OCI-LY7 (cell line): ENCODE results near the gene BCKDHB. TPM values are rescaled to one million over a fixed set of nuclear protein-coding genes. Genes with fewer than 3 reads are reported as not detected.
"Not testable (repeated sequence)": the region's sequence is repeated elsewhere in the genome, so short reads cannot be mapped to it uniquely, and the experiment has no call there.

ENCODE experiments used
- BruUV-seq: library from RNA; stranded (reverse); fragments of 400-500 nt; replicated peaks from 2 replicates; lab custom pipeline; 2021; lab: Mats Ljungman, UMichigan
- CTCF ChIA-PET: fragments of 300-600 bp; sonication (Branson Sonifier 250); formaldehyde crosslinking; loops from one replicate; lab custom pipeline; 2022; ENCODE audit warnings: antibody characterized with exemption; ENCODE audit not compliant: unreplicated experiment; lab: Charles Lee
- POLR2A ChIA-PET: fragments of 300-600 bp; sonication (Branson Sonifier 250); formaldehyde crosslinking; loops from one replicate; lab custom pipeline; 2022; ENCODE audit warnings: antibody characterized with exemption; lab: Charles Lee
- DNase-seq: peaks from one replicate; pipeline ENCODE4 v3.0.0-alpha.2; 2015; ENCODE audit warnings: low spot score
- H2AFZ ChIP-seq: fragments of 200-600 bp; sonication (generic), shearing (Covaris generic); 2 replicates; pipeline ENCODE4 v1.6.1; 2014; ENCODE audit warnings: mild to moderate bottlenecking, antibody characterized with exemption, low read length, moderate library complexity
- H3K27ac ChIP-seq: fragments of 200-600 bp; sonication (generic); 2 replicates; pipeline ENCODE4 v1.5.1; 2014; ENCODE audit warnings: mixed run types, low read depth, mild to moderate bottlenecking, moderate library complexity, low read length, inconsistent platforms; ENCODE audit not compliant: poor library complexity, severe bottlenecking
- H3K36me3 ChIP-seq: fragments of 200-600 bp; sonication (generic); 2 replicates; pipeline ENCODE4 v1.6.1; 2014; ENCODE audit warnings: mild to moderate bottlenecking, antibody characterized with exemption, low read length, moderate library complexity, mixed read lengths; ENCODE audit not compliant: insufficient read depth
- H3K4me1 ChIP-seq: fragments of 200-600 bp; sonication (generic); 2 replicates; pipeline ENCODE4 v1.5.1; 2014; ENCODE audit warnings: mild to moderate bottlenecking, low read length; ENCODE audit not compliant: insufficient read depth, poor library complexity, severe bottlenecking
- H3K4me2 ChIP-seq: fragments of 200-600 bp; sonication (generic); 2 replicates; pipeline ENCODE4 v1.6.1; 2014; ENCODE audit warnings: mild to moderate bottlenecking, low read length
- H3K4me3 ChIP-seq: fragments of 200-600 bp; sonication (generic); 2 replicates; pipeline ENCODE4 v1.5.1; 2014; ENCODE audit warnings: mild to moderate bottlenecking, low read depth, low read length; ENCODE audit not compliant: poor library complexity, severe bottlenecking
- H3K79me2 ChIP-seq: fragments of 200-600 bp; sonication (generic); 2 replicates; pipeline ENCODE4 v1.6.1; 2016; ENCODE audit warnings: low read depth, mild to moderate bottlenecking, low read length, moderate library complexity, mixed read lengths; ENCODE audit not compliant: insufficient read depth
- H3K9me2 ChIP-seq: fragments of 200-600 bp; sonication (generic); 2 replicates; pipeline ENCODE4 v1.6.1; 2016; ENCODE audit warnings: mild to moderate bottlenecking, low read length, mixed read lengths; ENCODE audit not compliant: insufficient read depth
- H3K9me3 ChIP-seq: fragments of 200-600 bp; sonication (generic); 2 replicates; pipeline ENCODE4 v1.6.1; 2014; ENCODE audit warnings: mild to moderate bottlenecking, mixed run types, low read length, mixed read lengths
- H4K20me1 ChIP-seq: fragments of 200-600 bp; sonication (generic); 2 replicates; pipeline ENCODE4 v1.6.1; 2014; ENCODE audit warnings: mild to moderate bottlenecking, antibody characterized with exemption, low read length, moderate library complexity, mixed read lengths; ENCODE audit not compliant: insufficient read depth
- EZH2phosphoT487 ChIP-seq: fragments of 200-600 bp; sonication (generic); IDR thresholded peaks from 2 replicates; pipeline ENCODE4 v1.6.1; 2018; ENCODE audit warnings: low read depth, borderline replicate concordance, mild to moderate bottlenecking, mixed run types, antibody characterized with exemption, low read length, moderate library complexity, mixed read lengths
- intact Hi-C: fragments of 100-400 bp; cut with micrococcal nuclease; formaldehyde crosslinking; loops from one replicate; pipeline ENCODE4 v1.10.0; 2022; ENCODE audit not compliant: unreplicated experiment
- total RNA-seq, 2 experiments: library from RNA; depleted of rRNA in 1 of 2; stranded (reverse); fragments of >200 nt in 1 of 2; shearing (Covaris generic) in 1 of 2; gene quantifications; 2 replicates each; pipeline ENCODE4 v1.2.3, GENCODE V29; 2014 to 2022
- TF ChIP-seq, protein P1 (sequence below): fragments of 200-600 bp; sonication (generic); conservative IDR thresholded peaks from 2 replicates; pipeline ENCODE4 v1.5.1; 2014; ENCODE audit warnings: mild to moderate bottlenecking, antibody characterized with exemption, low read length, moderate library complexity, mixed read lengths

The BCKDHB gene
- total RNA-seq, 2 experiments from 2014 or later = 25.7 to 30.3 TPM

DNA sequence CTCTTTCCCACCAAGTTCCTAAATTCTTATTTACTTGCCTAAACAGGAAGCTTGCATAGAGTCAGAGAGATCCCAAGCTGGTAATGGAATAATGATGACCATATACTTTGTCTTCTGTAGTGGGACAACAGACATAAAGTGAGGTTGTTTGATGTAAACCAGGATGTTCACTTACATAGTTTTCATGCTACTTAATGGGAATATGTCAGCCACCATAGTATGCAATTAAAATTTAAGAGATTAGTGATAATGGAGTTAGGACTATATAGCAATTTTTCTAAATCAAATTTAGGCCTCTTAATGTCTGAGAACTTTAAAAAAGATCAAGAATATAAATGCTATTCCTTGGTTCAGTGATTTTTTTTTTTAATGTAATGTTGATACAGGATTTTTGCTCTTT, 180.6 kb downstream of the BCKDHB start:
- H2AFZ ChIP-seq = no peak overlapping the region
- TF ChIP-seq EZH2phosphoT487 = no peak
- TF ChIP-seq, protein P1, sequence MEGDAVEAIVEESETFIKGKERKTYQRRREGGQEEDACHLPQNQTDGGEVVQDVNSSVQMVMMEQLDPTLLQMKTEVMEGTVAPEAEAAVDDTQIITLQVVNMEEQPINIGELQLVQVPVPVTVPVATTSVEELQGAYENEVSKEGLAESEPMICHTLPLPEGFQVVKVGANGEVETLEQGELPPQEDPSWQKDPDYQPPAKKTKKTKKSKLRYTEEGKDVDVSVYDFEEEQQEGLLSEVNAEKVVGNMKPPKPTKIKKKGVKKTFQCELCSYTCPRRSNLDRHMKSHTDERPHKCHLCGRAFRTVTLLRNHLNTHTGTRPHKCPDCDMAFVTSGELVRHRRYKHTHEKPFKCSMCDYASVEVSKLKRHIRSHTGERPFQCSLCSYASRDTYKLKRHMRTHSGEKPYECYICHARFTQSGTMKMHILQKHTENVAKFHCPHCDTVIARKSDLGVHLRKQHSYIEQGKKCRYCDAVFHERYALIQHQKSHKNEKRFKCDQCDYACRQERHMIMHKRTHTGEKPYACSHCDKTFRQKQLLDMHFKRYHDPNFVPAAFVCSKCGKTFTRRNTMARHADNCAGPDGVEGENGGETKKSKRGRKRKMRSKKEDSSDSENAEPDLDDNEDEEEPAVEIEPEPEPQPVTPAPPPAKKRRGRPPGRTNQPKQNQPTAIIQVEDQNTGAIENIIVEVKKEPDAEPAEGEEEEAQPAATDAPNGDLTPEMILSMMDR = no peak
- ChIA-PET POLR2A (interaction anchor here (0.5 kb wide), 1 partner anchor 11 kb away, joined by 3 read pairs; no protein-coding TSS in a partner anchor), CTCF (no interaction called here)
- no peak overlapping the region for H3K4me2 ChIP-seq
- H3K4me1 ChIP-seq = no peaks in the 10 kb centered on the region
- no peak for DNase-seq
- H3K27ac ChIP-seq = no peak overlapping the region
- no peaks in the 10 kb centered on the region for H3K36me3 ChIP-seq
- H3K9me2 ChIP-seq = no peaks in the 10 kb centered on the region
- H3K79me2 ChIP-seq = no peaks in the 10 kb centered on the region
- no peaks in the 10 kb centered on the region for H4K20me1 ChIP-seq
- BruUV-seq = no TSS peak
- no peaks in the 10 kb centered on the region for H3K9me3 ChIP-seq
- intact Hi-C loops = no loop called here
- no peak overlapping the region for H3K4me3 ChIP-seq

GRCh38 chr6:80287607-80288006, 181.1 kb downstream of the BCKDHB start:
- Histone ChIP-seq H4K20me1 (no peaks in the 10 kb centered on the region), H3K4me1 (no peaks in the 10 kb centered on the region), H3K79me2 (no peaks in the 10 kb centered on the region), H3K4me2 (no peak overlapping the region), H3K4me3 (no peak overlapping the region), H3K9me2 (no peaks in the 10 kb centered on the region), H3K36me3 (no peaks in the 10 kb centered on the region), H3K9me3 (no peaks in the 10 kb centered on the region), H2AFZ (no peak overlapping the region), H3K27ac (no peak overlapping the region)
- intact Hi-C loops = no loop called here
- no TSS peak for BruUV-seq
- POLR2A ChIA-PET = interaction anchor here (0.5 to 0.7 kb wide), 3 partner anchors 11 to 333 kb away, joined by 3 to 5 read pairs (median 5); no protein-coding TSS in a partner anchor
- DNase-seq = no peak
- CTCF ChIA-PET = no interaction called here
- no peak for TF ChIP-seq EZH2phosphoT487
- TF ChIP-seq, protein P1 = no peak

DNA sequence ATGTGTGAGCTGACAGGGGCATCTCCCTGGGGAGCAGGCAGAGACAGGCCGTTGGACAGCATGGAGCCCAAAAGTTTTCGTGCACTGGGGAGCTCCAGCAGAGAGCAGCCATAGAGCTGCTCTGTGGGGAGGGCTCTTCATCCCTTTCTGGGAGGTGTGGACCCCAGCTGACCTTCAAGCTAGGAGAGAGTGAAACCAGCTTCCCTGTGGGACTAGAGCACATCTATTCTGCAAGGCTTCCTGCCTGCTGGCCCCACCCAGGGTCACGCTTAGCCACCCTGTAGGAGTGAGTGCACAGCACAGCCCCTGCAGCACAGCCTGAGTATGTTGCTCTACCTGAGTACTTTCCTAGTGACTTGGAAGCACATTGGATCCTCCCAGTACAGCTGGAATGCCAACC, 183.3 kb downstream of the BCKDHB start:
- no peaks in the 10 kb centered on the region for H3K9me2 ChIP-seq
- ChIA-PET POLR2A (no interaction called here), CTCF (no interaction called here)
- no peak for DNase-seq
- TF ChIP-seq, protein P1 = no peak
- TF ChIP-seq EZH2phosphoT487 = no peak
- no peaks in the 10 kb centered on the region for H3K36me3 ChIP-seq
- intact Hi-C loops = no loop called here
- H3K4me3 ChIP-seq = no peak overlapping the region
- H3K9me3 ChIP-seq = no peaks in the 10 kb centered on the region
- H3K27ac ChIP-seq = no peak overlapping the region
- H3K4me2 ChIP-seq = no peak overlapping the region
- no TSS peak for BruUV-seq
- H3K79me2 ChIP-seq = no peaks in the 10 kb centered on the region
- H3K4me1 ChIP-seq = no peaks in the 10 kb centered on the region
- no peak overlapping the region for H2AFZ ChIP-seq
- no peaks in the 10 kb centered on the region for H4K20me1 ChIP-seq

GRCh38 chr6:80294531-80294930, 188.1 kb downstream of the BCKDHB start:
- CTCF ChIA-PET, H3K9me2 ChIP-seq, H3K4me3 ChIP-seq, H3K4me2 ChIP-seq, H3K27ac ChIP-seq, intact Hi-C loops, H3K79me2 ChIP-seq, BruUV-seq, H3K4me1 ChIP-seq, DNase-seq, H2AFZ ChIP-seq, H4K20me1 ChIP-seq, H3K9me3 ChIP-seq, H3K36me3 ChIP-seq: not testable (repeated sequence)
- POLR2A ChIA-PET = interaction anchor here (0.7 kb wide), 1 partner anchor 515 kb away, joined by 3 read pairs; no protein-coding TSS in a partner anchor
